SK-N-MC (cell line): Measurements from ENCODE around the gene CDC16.

Source experiments
- EZH2 ChIP-seq: fragments of 200-600 bp; sonication (generic); IDR thresholded peaks from one replicate; pipeline ENCODE4 v1.6.1; 2017; ENCODE audit warnings: antibody characterized with exemption
- FOXP2 ChIP-seq: optimal IDR thresholded peaks from 2 replicates; pipeline ENCODE3; 2011; ENCODE audit warnings: mild to moderate bottlenecking, moderate library complexity; ENCODE audit not compliant: insufficient read depth; ENCODE audit errors: extremely low read length, control extremely low read depth
- POLR2AphosphoS5 ChIP-seq: IDR thresholded peaks from 2 replicates; pipeline ENCODE4 v1.6.1; 2012; ENCODE audit warnings: mild to moderate bottlenecking, low read depth, low read length, borderline replicate concordance

GRCh38 chr13:114310956-114311355 is 76.3 kb downstream of the CDC16 start:
- TF ChIP-seq EZH2 (no peak), POLR2AphosphoS5 (no peak), FOXP2 (no peak)
